Kasumi-1 (cell line): Measurements from ENCODE around the gene PTPMT1.

Experiments
- DNase-seq, 2 experiments: peaks; one replicate each; lab custom pipeline; 2025; lab: John Stamatoyannopoulos, UW

Gene PTPMT1

GRCh38 chr11:47607380-47607779 lies 42.0 kb downstream of the PTPMT1 start:
- DNase-seq = no peak

DNA sequence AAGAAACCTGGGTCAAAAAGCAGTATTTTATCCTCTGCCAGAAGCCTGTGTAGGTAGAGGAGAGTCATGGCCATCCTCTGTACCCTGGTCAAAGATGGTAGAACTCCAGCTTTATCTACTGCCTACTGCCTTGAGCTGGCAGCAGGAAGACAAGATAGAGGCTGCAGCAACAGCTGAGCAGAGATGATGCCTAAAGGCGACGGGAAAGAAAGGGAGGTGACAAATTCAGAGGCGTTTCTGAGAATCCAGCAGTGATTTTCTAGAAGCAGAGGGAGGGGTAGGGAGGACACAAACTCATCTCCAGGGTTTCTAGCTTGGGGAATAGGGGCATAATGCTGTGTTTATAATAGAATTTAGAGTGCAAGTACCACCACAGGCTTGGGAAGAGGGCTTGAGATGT lies 44.3 kb downstream of the PTPMT1 start:
- DNase-seq = no peak

DNA sequence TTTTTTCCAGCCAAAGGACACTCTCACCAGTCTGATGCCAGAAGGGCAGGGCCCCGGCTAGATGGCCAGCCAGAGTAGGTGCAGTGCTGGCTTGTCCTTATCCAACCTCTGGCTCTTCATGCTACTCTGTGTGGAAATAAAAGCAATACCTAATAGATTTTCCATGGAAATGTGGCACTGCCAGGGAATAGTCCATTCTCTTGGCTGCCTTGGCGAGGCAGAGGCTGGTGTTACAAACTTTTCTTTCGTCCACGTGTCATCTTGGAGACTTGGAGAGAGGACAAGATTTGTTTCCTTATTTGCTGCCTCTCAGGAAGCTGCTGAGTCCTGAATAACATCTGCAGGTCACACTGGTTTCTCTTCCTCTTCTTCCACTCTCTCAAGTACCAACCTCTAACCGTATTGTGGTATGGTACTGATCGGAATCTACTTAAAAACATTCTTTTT lies 46.0 kb downstream of the PTPMT1 start:
- peak; percentile 68 to 69 for DNase-seq

- DNase-seq = no peak
Observed at GRCh38 chr11:47615249-47615648, 49.9 kb downstream of the PTPMT1 start.

DNA sequence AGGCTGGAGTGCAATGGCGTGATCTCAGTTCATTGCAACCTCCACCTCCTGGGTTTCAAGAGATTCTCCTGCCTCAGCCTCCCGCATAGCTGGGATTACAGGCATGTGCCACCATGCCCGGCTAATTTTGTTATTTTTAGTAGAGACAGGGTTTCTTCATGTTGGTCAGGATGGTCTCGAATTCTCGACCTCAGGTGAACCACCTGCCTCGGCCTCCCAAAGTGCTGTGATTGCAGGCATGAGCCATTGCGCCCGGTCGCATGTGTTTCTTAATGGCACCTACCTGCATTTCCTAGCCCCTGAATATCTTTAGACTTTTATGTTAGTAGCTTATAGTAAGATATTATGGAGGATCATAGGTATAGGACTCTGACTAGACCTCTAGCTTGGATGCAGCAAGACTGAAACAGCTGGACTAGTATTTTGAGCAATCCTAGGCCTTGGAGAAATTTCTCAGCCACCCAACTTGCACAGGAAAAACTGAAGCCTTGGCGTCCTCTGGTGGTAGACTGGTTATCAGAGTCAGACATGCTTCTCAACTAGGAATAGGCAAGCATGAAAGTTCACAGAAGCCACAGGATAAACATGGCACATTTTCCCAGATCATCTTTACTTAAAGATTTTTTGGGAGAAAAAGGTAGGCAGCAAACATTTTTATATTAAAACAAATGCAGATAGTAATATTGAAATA lies 51.5 kb downstream of the PTPMT1 start:
- peak; percentile 88 for DNase-seq

DNA sequence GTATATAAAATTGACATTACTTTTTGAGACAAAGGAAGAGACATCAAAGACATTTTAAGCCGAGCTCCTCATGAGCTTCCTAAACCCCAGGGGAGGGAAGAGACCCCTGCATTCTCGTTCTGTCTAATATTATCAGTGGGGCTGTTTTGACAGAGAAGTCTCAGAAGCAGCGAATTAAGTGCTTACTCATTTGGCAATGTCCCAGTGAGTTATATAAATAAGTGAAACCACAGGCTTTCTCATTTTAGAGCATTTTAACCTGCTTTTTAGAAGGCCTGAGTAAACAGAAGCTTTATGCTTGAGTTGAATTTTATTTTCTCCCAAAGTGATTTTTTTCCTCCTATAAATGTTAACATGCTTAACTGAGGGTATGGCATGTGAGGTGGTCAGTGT lies 52.0 kb downstream of the PTPMT1 start:
- no peak for DNase-seq

- no peak for DNase-seq
Observed at GRCh38 chr11:47620836-47621378, 55.5 kb downstream of the PTPMT1 start.
